GM19193 (cell line): Measurements from ENCODE around the gene FGFR4.

ENCODE experiments used
- POLR2A ChIP-seq: IDR thresholded peaks from 4 replicates; pipeline ENCODE4 v1.6.1; 2011; ENCODE audit not compliant: insufficient read depth, insufficient read length; ENCODE audit errors: extremely low read depth

Gene FGFR4

DNA sequence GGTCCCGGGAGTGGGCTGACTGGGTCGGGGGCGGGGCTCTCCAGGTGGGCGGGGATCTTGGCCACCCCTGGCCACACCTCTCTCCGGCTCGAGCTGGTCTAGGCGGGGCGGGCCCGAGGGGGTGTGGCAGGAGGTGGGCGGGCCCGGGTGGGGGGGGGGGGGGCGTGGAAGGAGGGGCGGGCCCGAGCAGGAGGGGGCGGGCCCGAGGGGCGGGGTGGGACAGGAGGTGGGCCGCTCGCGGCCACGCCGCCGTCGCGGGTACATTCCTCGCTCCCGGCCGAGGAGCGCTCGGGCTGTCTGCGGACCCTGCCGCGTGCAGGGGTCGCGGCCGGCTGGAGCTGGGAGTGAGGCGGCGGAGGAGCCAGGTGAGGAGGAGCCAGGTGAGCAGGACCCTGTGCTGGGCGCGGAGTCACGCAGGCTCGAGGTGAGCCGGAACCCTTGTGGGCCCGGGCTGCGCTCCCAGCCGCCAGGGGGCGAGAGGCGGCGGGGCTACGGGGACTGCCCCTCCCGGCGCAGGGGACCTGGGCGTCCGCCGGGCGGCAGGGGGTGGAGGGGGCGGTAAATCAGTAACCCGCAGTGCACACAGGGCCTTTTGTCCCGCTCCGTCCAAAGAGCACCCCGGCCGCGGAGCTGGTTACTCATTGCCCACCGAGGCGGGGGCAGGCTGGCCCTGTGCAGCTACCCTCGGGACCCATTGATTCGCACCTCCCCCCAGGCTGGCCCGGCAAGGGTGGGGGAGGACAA is at the start of gene FGFR4:
Gene FGFR4 (plus strand): TSS at position 262 of the 744 bp plus-strand sequence. CDS start 2,688 bp downstream, outside the sequence.
- peak; percentile 27 for TF ChIP-seq POLR2A

DNA sequence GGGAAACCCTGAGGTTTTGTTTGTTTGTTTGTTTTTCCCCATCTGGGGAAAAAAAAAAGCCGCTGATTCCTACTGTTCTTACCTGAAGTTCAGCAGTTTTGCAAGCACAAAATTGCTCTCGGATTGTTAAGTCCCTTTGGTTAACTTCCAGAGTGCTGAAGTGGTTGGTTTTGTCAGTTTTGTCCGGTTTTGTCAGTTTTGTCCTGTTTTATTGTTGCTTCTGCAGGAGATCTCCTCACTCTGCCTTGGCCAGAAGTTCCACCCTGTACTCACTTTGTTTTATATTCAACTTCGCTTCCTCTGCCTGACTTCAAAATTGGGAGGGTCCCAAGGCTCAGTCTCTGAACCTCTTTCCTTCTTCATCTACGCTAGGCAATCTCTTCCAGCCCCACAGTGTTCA is 49.8 kb upstream of the FGFR4 start:
- TF ChIP-seq POLR2A = no peak

DNA sequence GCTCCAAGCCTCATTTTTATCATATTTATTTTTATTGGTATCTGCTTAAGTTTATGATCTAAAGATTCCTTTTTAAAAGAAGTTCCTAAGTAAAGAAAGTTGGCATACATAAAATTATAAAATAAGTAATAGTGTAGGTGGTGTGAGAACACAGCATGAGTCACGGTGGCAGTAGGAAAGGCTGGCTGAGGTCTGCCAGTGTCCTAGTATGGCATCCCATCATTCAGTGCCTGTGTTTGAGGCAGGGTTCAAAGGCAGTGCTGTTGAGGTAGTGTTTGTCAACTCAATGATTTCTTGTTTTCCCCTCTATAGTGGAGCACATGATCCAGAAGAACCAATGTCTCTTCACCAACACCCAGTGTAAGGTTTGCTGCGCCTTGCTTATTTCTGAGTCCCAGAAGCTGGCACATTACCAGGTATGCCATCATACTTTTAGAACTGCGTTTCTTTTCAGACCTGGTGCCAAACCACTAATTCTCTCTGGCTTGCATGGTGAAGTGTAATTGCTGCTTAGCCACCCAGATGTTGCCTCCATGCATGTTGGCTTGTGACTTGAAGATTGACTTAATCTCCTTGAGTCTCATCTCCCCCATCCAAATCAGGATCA is 45.8 kb upstream of the FGFR4 start:
- TF ChIP-seq POLR2A = no peak

DNA sequence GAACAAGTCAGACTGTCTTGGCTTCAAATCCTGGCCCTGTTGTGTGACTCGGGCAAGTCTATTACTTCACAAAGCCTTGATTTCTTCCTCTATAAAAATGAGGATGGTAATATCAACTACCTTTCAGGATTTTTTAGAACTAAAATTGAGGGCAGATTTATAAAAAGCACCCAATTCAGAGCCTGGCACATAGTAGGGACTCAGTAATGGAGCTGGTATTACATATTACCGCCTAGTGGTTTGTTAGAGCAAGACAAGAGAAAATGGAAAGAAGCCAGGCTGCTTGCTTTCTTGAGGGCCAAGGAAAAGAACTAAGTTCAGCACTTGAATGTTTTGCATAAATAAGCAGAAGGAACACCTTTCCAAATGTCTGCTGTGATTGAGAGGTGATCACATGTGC is 44.8 kb upstream of the FGFR4 start:
- TF ChIP-seq POLR2A = no peak

DNA sequence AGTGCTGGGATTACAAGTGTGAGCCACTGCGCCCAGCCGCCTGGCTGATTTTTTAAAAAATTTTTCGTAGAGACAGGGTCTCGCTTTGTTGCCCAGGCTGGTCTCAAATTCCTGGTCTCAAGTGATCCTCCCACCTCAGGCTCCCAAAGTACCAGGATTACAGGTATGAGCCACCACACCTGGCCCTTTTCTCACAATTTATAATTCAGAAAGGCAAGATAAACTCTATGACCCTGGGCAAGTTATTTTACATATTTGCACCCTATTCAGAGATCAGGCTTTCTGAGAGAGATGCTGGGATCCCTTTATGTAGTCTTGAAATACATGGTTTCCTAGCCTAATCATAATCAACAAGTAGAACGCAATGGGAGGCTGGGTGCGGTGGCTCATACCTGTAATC is 43.6 kb upstream of the FGFR4 start:
- TF ChIP-seq POLR2A = no peak

DNA sequence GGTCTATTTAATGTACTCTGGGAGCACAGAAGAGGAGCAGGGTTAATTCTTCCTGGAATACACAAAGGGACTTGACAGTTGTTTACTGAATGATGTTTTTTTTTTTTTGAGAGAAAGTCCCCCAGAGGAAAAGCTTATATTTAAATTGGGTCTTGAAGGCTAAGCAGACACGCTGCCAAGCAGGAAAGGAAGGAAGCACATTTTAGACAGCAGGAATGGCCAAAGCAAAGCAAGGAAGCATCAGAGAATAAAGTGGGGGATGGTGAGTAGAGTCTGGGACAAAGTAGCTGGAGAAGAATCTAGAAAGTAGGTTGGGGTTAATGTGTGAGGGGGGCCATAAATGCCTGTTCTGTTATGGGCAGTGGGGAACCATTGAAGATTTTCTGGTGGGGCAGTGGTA is 42.8 kb upstream of the FGFR4 start:
- TF ChIP-seq POLR2A = no peak

DNA sequence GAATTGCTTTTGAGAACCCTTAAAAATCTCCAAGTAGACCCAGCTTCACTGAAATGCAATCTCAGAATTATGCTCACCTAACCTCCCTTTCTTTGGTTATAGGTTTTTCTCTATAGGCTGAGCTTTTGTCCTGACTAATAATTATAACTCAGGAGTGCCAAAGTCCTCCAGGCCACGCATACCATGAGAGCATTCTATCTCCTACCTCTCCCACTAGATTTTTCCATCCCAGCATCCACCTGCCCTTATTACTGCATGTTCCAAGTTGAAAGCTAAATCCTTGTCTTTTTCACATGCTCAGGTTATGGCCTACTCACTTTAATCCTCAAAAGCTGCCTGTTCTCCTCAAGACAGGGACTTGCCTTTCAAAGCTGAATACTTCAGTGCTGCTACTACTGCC is 42.1 kb upstream of the FGFR4 start:
- no peak for TF ChIP-seq POLR2A

DNA sequence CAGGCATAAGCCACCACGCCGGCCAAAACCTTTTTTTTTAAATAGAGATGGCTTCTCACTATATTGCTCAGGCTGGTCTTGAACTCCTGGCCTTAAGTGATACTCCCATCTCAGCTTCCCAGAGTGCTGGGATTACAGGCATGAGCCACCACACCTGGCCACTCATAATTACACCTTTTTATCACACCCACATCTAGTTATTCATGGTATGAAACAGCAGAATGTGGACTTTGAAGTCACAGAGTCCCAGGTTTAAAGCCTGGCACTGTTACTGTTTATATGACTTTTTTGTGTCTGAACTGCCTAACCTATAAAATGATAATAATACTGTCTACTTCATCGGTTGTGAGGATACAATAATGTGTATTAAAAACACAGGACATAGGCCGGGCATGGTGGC is 41.1 kb upstream of the FGFR4 start:
- no peak for TF ChIP-seq POLR2A

DNA sequence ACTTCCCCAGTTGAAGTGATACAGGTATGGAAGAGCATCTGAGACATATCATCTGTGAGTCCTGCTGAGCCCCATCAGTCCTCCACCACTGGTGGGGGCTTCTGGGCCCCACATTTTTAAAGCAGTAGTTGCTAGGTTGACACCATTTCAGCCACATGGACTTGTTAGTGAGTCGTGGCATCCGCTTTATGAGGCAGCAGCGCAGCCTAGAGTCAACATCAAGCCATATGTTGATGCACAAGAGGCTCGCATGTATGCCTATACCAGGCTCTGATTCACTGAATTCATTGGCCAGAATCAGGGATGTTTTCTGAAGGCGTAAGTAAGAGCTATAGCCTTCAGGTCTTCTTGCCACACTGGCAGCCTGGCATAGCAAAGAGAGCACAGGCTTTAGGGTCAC is 37.4 kb upstream of the FGFR4 start:
- TF ChIP-seq POLR2A = no peak

DNA sequence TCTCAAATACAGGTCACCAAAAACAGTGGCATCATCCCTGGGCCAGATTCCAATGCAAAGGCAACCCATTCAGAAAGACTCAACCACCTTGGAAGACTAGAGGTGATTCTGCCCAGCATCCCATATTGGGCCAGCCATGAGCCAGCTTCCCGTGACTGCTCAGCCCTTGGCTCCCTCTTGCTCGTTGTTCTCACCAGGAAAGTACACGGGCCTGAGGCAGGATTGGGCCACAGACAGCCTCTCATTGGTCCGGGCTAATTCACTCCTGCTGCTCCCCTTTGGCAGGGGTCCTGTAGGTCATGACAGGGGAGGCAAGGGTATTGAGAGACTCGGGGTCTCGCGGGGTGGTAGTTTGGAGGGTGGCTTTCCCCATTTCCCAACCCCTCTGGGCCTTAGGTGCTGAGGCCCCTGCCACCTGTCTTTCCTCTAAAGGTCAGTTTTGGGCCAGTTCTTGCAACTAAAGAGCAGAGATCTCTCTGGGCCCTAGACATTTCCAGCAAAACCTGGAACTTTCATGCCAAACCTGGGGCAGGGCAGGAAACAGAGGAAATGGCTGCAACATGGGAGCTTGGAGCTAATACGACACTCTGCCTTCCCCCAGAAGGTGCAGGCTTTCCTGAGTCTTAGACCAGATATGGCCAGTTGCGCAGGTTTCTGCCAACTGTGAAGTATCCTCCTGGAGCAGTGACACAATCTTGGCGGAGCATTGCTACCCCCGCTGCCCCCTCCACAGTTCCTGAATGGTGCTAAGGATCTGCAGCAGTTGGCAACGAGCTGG is 22.0 kb upstream of the FGFR4 start:
- no peak for TF ChIP-seq POLR2A

DNA sequence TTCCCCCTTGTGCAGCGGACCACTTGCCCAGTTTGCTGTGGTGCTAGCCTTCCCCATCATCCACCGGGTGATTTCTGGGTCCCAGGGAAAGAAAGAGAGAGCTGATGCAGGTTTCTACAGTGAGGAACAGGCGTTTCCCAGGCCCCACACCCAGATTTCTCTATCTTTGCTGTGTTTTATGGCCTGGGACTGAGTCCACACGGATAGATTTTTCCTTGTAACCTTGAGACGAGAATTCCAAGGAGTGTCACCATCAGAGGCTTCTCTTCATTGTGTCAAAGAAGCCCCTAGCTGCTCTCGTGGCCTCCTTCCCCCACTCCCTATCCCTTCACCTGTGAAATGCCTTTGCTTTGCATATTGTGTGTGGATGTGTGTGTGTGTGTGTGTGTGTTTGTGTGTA is 21.2 kb upstream of the FGFR4 start:
- TF ChIP-seq POLR2A = no peak

DNA sequence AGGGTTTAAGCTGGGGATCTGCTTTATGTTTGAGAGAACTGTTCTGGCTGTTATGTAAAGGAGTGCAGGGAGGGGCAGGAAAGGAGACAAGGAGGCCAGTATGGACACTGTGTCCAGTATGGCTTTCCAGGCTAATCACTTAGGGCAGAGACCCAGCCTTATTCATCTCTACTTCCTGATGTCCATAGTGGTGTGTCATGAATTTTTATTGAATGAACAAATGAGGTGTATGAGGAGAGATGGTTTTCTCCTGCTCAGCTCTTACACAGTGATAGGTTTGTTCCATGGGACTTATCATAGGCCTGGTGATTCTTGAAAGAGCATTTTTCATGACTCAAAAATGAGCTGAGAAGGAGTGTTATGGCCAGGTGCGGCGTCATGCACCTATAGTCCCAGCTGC is 20.5 kb upstream of the FGFR4 start:
- no peak for TF ChIP-seq POLR2A

DNA sequence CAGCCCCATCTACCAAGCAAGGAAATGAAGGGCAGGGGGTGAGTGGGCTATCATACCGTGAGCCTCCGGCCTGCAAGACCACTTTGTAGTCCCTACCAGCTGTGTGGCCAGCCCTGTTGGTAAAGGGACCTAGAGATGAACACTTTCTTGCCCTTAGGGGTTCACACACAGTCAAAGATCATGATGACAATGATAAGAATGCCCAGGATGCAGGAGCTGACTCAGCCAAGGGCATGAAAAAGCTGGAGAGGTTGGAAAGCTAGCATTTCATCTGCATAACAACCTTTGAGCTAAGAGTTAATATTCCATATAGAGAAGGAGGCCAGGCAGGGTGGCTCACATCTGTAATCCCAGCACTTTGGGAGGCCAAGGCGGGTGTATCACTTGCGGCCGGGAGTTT is 19.2 kb upstream of the FGFR4 start:
- TF ChIP-seq POLR2A = no peak

DNA sequence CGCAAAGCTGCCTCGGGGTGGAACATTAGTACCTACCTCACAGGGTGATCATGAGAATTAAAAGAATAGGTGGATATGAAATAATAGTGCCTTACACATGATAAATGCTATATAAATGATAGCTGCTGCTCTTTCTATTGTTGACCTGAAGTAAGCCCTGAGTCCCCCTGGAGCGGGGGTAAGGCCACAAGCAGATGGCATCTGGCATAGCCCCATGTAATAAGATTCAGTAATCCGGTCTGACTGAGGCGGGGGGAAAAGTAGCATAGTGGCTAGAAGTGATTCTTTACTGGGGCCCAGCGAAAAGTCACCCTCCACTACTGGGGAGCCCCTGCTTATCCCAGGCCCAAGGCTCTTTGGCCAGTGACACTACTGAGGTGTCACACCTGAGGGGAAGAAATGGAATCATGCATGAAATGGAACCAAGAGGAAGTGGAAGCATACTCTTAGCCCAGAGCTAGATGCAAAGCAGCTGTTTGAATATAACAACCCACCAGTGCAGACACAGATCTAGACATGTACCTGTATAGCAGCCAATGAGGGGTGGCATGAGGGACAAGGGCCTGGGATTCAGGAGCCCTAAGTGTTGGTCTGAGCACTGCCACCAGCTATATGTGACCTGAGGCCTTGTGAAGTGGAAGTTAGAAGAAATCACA is 16.1 kb upstream of the FGFR4 start:
- no peak for TF ChIP-seq POLR2A

DNA sequence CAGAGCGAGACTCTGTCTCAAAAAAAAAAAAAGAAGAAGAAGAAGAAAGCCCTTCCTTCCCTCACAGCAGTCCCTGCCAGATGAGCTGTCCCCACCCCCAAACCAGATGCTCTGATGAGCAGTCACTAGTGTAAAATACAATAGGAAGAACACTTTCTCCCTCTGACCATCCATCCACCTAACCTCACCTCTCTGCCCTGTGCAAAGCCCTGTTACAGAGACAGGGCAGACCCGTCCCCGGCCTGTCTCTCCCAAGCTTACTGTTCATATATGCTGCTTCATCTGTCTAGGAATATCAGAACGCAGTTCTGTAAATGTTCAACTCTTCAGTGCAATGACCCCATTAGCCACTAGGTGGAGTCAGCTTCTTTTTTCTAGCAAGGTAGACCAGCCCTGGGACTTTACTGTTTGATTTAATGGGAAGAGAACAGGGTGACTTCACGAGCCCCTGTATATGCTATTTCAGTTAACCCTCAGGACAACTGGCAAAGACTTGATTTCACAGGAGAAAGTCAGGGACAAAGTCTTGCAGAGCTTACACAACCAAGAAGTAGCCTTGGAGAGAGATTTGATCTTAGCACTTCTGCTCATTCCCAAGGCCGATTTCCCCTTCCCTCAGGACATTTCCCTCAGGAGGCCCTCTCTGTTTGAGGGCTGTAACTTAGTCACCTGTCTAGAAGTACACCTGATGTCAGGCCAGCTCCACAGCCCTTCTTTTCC is 14.9 kb upstream of the FGFR4 start:
- TF ChIP-seq POLR2A = no peak
